Measurements from ENCODE around the gene AARS1. TPM values are rescaled to one million over a fixed set of nuclear protein-coding genes. Genes with fewer than 3 reads are reported as not detected.

The AARS1 gene
- total RNA-seq, 4 donors from 2014 or later: 67.1 to 101 (median 87.2) TPM

GRCh38 chr16:70302745-70303144, 13.4 kb upstream of the AARS1 start:
- Histone ChIP-seq H3K27me3 (no peaks in the 10 kb centered on the region), H3K4me3 (no peak overlapping the region), H3K27ac (replicated peaks in 1 of 4) (no peak overlapping the region), H3K9me3 (peaks cover 0 to 13% (median 8%) of the 10 kb centered on the region in 4 donors), H3K36me3 (peaks cover 0 to 20% (median 3%) of the 10 kb centered on the region in 4 donors), H3K4me1 (peaks cover 9 to 27% (median 22%) of the 10 kb centered on the region in 4 donors)
- 67% methylated on average over 1 of the region's 1 CpG for WGBS
- no peak for DNase-seq (ENCODE audit: extremely low spot score)
- no peak for TF ChIP-seq CTCF (IDR thresholded peaks at IDR 0.05)
- TF ChIP-seq POLR2A (IDR thresholded peaks at IDR 0.05; ENCODE audit: low read depth): no peak
- TF ChIP-seq POLR2AphosphoS5 (IDR thresholded peaks at IDR 0.05): no peak
- no peak for TF ChIP-seq EP300 (IDR thresholded peaks at IDR 0.05)
- intact Hi-C loops (cut with DNase I): no loop called here

GRCh38 chr16:70301121-70301520, 11.8 kb upstream of the AARS1 start:
- H3K27me3 ChIP-seq: no peaks in the 10 kb centered on the region
- WGBS: 100% methylated on average over 1 of the region's 1 CpG
- intact Hi-C loops (cut with DNase I): no loop called here
- peaks cover 0 to 13% (median 8%) of the 10 kb centered on the region in 4 donors for H3K9me3 ChIP-seq
- no peak overlapping the region for H3K27ac ChIP-seq (replicated peaks in 1 of 4)
- DNase-seq (ENCODE audit: extremely low spot score): no peak
- peaks cover 0 to 20% (median 3%) of the 10 kb centered on the region in 4 donors for H3K36me3 ChIP-seq
- H3K4me3 ChIP-seq: no peak overlapping the region
- TF ChIP-seq POLR2A (IDR thresholded peaks at IDR 0.05; ENCODE audit: low read depth): no peak
- no peak for TF ChIP-seq CTCF (IDR thresholded peaks at IDR 0.05)
- no peak for TF ChIP-seq EP300 (IDR thresholded peaks at IDR 0.05)
- TF ChIP-seq POLR2AphosphoS5 (IDR thresholded peaks at IDR 0.05): no peak
- peaks cover 9 to 27% (median 22%) of the 10 kb centered on the region in 4 donors for H3K4me1 ChIP-seq

GRCh38 chr16:70298988-70299938, 10.0 kb upstream of the AARS1 start, which contains the start of gene DDX19B:
TSS of gene DDX19B (plus strand) at chr16:70299186. CDS start at chr16:70299298, 112 bp downstream.
- H3K27me3 ChIP-seq: no peaks in the 10 kb centered on the region
- TF ChIP-seq POLR2A (IDR thresholded peaks at IDR 0.05; ENCODE audit: low read depth): peak; percentile 77
- peak in 1 of 3 experiments; percentile 16 for TF ChIP-seq CTCF (IDR thresholded peaks at IDR 0.05)
- TF ChIP-seq EP300 (IDR thresholded peaks at IDR 0.05): no peak
- TF ChIP-seq POLR2AphosphoS5 (IDR thresholded peaks at IDR 0.05): peak; percentile 80 to 94
- peak within 1 kb of the TSS; percentile 90 to 98 (median 96) for H3K27ac ChIP-seq (replicated peaks in 1 of 4)
- peak; percentile 93 for DNase-seq (ENCODE audit: extremely low spot score)
- peaks cover 0 to 20% (median 3%) of the 10 kb centered on the region in 4 donors for H3K36me3 ChIP-seq
- H3K4me1 ChIP-seq: peaks cover 7 to 19% (median 19%) of the 10 kb centered on the region in 4 donors
- peak within 1 kb of the TSS; percentile 70 to 98 (median 84) for H3K4me3 ChIP-seq
- intact Hi-C loops (cut with DNase I): loop anchor here (10.0 kb wide), 1 partner anchor 46 kb away; the partner anchor contains the start of gene DDX19A
- H3K9me3 ChIP-seq: peaks cover 0 to 13% (median 8%) of the 10 kb centered on the region in 4 donors
- under 1% methylated on average over 24 of the region's 37 CpGs for WGBS

GRCh38 chr16:70295634-70296033, 6.3 kb upstream of the AARS1 start:
- no peak overlapping the region for H3K27ac ChIP-seq (replicated peaks in 1 of 4)
- no peaks in the 10 kb centered on the region for H3K27me3 ChIP-seq
- DNase-seq (ENCODE audit: extremely low spot score): no peak
- peaks cover 7 to 19% (median 18%) of the 10 kb centered on the region in 4 donors for H3K4me1 ChIP-seq
- intact Hi-C loops (cut with DNase I): loop anchor here (10.0 kb wide), 1 partner anchor 49 kb away; the partner anchor contains the start of gene DDX19A
- peaks cover 0 to 1% (median under 1%) of the 10 kb centered on the region in 4 donors for H3K9me3 ChIP-seq
- no peak overlapping the region for H3K4me3 ChIP-seq
- TF ChIP-seq EP300 (IDR thresholded peaks at IDR 0.05) (no peak), CTCF (IDR thresholded peaks at IDR 0.05) (no peak), POLR2AphosphoS5 (IDR thresholded peaks at IDR 0.05) (no peak), POLR2A (IDR thresholded peaks at IDR 0.05; ENCODE audit: low read depth) (no peak)
- peaks cover 0 to 4% (median 0%) of the 10 kb centered on the region in 4 donors for H3K36me3 ChIP-seq
